NB4 (cell line): ENCODE results near the gene ALDH4A1.

Experiments
- MYC ChIP-seq: IDR thresholded peaks from 2 replicates; pipeline ENCODE4 v1.6.1; 2011; ENCODE audit warnings: low read depth, low read length
- POLR2A ChIP-seq: IDR thresholded peaks from 2 replicates; pipeline ENCODE4 v1.6.1; 2011; ENCODE audit warnings: mild to moderate bottlenecking; ENCODE audit not compliant: insufficient read length; ENCODE audit errors: extremely low read depth
- TF ChIP-seq, protein P1 (sequence below): IDR thresholded peaks from one replicate; pipeline ENCODE4 v1.5.1; 2012; ENCODE audit warnings: low read depth, low read length
- TF ChIP-seq, protein P2 (sequence below): IDR thresholded peaks from 2 replicates; pipeline ENCODE4 v1.6.1; 2011; ENCODE audit warnings: low read depth, low read length

DNA sequence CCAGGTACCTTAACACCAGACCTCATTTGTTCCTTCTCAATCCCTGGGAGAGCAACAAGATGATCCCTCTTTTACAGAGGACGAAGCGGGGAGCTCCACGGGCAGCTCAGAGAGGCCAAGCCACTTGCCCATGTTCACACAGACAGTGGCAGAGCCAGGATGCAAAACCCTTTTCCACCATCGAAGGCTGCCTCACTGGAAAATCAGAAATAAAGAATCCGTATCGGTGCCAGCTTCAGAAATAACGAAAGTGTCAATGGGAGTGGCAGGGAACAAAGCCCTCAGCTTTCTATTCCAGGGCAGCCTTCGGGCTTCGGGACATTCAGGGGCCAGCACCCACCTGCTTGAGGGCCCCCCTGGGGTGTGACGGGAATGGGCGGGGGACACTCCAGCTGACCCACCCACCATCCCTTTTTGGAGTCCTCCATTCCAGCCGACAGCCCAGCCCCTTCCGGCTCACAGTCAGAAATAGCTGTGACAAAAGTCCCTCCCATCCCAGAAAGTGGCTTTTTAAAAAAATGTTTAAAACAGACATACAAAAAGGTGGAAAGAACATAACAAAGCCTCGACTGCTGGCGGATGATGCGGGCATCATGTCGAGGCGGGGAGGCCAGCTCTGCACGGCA, 48.2 kb upstream of the ALDH4A1 start:
- TF ChIP-seq MYC (no peak), POLR2A (no peak)
- TF ChIP-seq, protein P1, sequence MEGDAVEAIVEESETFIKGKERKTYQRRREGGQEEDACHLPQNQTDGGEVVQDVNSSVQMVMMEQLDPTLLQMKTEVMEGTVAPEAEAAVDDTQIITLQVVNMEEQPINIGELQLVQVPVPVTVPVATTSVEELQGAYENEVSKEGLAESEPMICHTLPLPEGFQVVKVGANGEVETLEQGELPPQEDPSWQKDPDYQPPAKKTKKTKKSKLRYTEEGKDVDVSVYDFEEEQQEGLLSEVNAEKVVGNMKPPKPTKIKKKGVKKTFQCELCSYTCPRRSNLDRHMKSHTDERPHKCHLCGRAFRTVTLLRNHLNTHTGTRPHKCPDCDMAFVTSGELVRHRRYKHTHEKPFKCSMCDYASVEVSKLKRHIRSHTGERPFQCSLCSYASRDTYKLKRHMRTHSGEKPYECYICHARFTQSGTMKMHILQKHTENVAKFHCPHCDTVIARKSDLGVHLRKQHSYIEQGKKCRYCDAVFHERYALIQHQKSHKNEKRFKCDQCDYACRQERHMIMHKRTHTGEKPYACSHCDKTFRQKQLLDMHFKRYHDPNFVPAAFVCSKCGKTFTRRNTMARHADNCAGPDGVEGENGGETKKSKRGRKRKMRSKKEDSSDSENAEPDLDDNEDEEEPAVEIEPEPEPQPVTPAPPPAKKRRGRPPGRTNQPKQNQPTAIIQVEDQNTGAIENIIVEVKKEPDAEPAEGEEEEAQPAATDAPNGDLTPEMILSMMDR = no peak
- TF ChIP-seq, protein P2, sequence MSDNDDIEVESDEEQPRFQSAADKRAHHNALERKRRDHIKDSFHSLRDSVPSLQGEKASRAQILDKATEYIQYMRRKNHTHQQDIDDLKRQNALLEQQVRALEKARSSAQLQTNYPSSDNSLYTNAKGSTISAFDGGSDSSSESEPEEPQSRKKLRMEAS = no peak
